B cell (primary cell): ENCODE measurements around the gene AOC3. TPM values are rescaled to one million over a fixed set of nuclear protein-coding genes. Genes with fewer than 3 reads are reported as not detected.

Experiments
- ATAC-seq: fragments of 200-7000 bp; cut with Tn5 transposase; one replicate; pipeline ENCODE4 v1.10.0; 2021; ENCODE audit warnings: low read depth, mild to moderate bottlenecking, moderate number of reproducible peaks, moderate library complexity
- CTCF ChIA-PET: fragments of 350-600 bp; sonication (Branson Sonifier 250); formaldehyde crosslinking; loops from one replicate; lab custom pipeline; 2021; ENCODE audit warnings: antibody characterized with exemption, inconsistent platforms; lab: Charles Lee
- POLR2A ChIA-PET: fragments of 350-600 bp; sonication (Branson Sonifier 250); formaldehyde crosslinking; loops from one replicate; lab custom pipeline; 2021; ENCODE audit warnings: antibody characterized with exemption; lab: Charles Lee
- DNase-seq: peaks from one replicate; pipeline ENCODE4 v3.0.0; 2013
- H2AFZ ChIP-seq: 2 replicates; pipeline ENCODE4 v1.6.1; 2012; ENCODE audit warnings: mild to moderate bottlenecking, low read depth, low read length; ENCODE audit not compliant: insufficient read depth, poor library complexity, severe bottlenecking
- H3K27ac ChIP-seq, 2 donors: 1 replicate in 1 of 2; 2 replicates in 1 of 2; pipeline ENCODE4 v1.5.1; 2012 to 2013; ENCODE audit warnings: low read length in 2 of 2, mild to moderate bottlenecking in 2 of 2, moderate library complexity in 1 of 2
- H3K27me3 ChIP-seq, 4 experiments: fragments of 200-600 bp in 1 of 4; sonication (generic) in 1 of 4; replicated peaks in 1 of 4; 1 replicate in 2 of 4; 2 replicates in 2 of 4; pipeline versions ENCODE4 v1.6.1 to v1.7.0; 2013 to 2016; ENCODE audit warnings: low read length in 3 of 4, mild to moderate bottlenecking in 2 of 4, mixed read lengths in 1 of 4, moderate library complexity in 1 of 4; ENCODE audit not compliant: insufficient read depth in 4 of 4, control insufficient read depth in 3 of 4; ENCODE audit errors: control extremely low read depth in 1 of 4
- H3K36me3 ChIP-seq, 2 experiments: replicated peaks in 1 of 2; 1 replicate in 1 of 2; 2 replicates in 1 of 2; pipeline versions ENCODE4 v1.6.1 to v1.7.1; 2013; ENCODE audit warnings: low read length in 1 of 2; ENCODE audit not compliant: insufficient read depth in 2 of 2, control insufficient read depth in 1 of 2; ENCODE audit errors: control extremely low read depth in 1 of 2, extremely low read depth in 1 of 2
- H3K4me1 ChIP-seq, 2 donors: fragments of 200-600 bp in 1 of 2; sonication (generic) in 1 of 2; 1 replicate in 1 of 2; 2 replicates in 1 of 2; pipeline versions ENCODE4 v1.5.1 to v1.6.1; 2013 to 2017; ENCODE audit warnings: low read length in 2 of 2; ENCODE audit not compliant: control insufficient read depth in 2 of 2, insufficient read depth in 2 of 2
- H3K4me2 ChIP-seq: replicated peaks from 2 replicates; pipeline ENCODE3; 2012; ENCODE audit warnings: mild to moderate bottlenecking, low read depth, low read length; ENCODE audit not compliant: poor library complexity, severe bottlenecking
- H3K4me3 ChIP-seq, 5 experiments: fragments of 200-600 bp in 1 of 5; sonication (generic) in 1 of 5; 1 replicate in 3 of 5; 2 replicates in 2 of 5; pipeline versions ENCODE4 v1.5.1 to v1.7.0; 2011 to 2016; ENCODE audit warnings: low read length in 4 of 5, mild to moderate bottlenecking in 4 of 5, low read depth in 2 of 5, control low read depth in 1 of 5, moderate library complexity in 1 of 5; ENCODE audit not compliant: insufficient read depth in 1 of 5; ENCODE audit errors: control extremely low read depth in 1 of 5, extremely low read depth in 1 of 5
- H3K79me2 ChIP-seq: fragments of 200-600 bp; sonication (generic); one replicate; pipeline ENCODE4 v1.6.0; 2016; ENCODE audit warnings: low read length; ENCODE audit not compliant: control insufficient read depth, insufficient read depth
- H3K9ac ChIP-seq: fragments of 200-600 bp; sonication (generic); 2 replicates; pipeline ENCODE4 v1.6.1; 2017; ENCODE audit warnings: mild to moderate bottlenecking, low read length, moderate library complexity
- H3K9me3 ChIP-seq, 3 donors: one replicate each; pipeline versions ENCODE4 v1.6.1 to v1.7.1; 2013; ENCODE audit warnings: low read length in 2 of 3; ENCODE audit not compliant: control insufficient read depth in 2 of 3, insufficient read depth in 1 of 3; ENCODE audit errors: control extremely low read depth in 1 of 3
- H4K20me1 ChIP-seq: 2 replicates; pipeline ENCODE4 v1.6.0; 2012; ENCODE audit warnings: mild to moderate bottlenecking, low read length; ENCODE audit not compliant: insufficient read depth, control insufficient read depth, poor library complexity, severe bottlenecking
- H3K27ac Mint-ChIP-seq: one replicate; pipeline ENCODE4 v1.8.0; 2021; ENCODE audit warnings: mixed read lengths
- H3K27me3 Mint-ChIP-seq: one replicate; pipeline ENCODE4 v1.8.0; 2021; ENCODE audit warnings: mixed read lengths
- H3K4me1 Mint-ChIP-seq: one replicate; pipeline ENCODE4 v1.8.0; 2021; ENCODE audit warnings: mixed read lengths
- H3K4me3 Mint-ChIP-seq: one replicate; pipeline ENCODE4 v1.8.0; 2021; ENCODE audit warnings: mixed read lengths
- H3K9me3 Mint-ChIP-seq: one replicate; pipeline ENCODE4 v1.8.0; 2022; ENCODE audit warnings: mixed read lengths; ENCODE audit not compliant: insufficient read depth
- EZH2 ChIP-seq: IDR thresholded peaks from 2 replicates; pipeline ENCODE4 v1.6.1; 2012; ENCODE audit warnings: borderline replicate concordance, low read depth, mild to moderate bottlenecking, moderate library complexity, low read length; ENCODE audit not compliant: insufficient read depth, poor library complexity, severe bottlenecking
- WGBS: methylation state at CpG from one replicate; pipeline ENCODE4 v1.1.5; 2013; ENCODE audit warnings: missing lambda C conversion rate; ENCODE audit not compliant: insufficient coverage; 5-methylcytosine and 5-hydroxymethylcytosine counted together
- intact Hi-C: fragments of 100-400 bp; cut with micrococcal nuclease; formaldehyde crosslinking; loops from one replicate; pipeline ENCODE4 v1.10.0; 2022
- polyA minus RNA-seq: library from RNA; depleted of rRNA, polyadenylated mRNA; stranded (reverse); fragments of >200 nt; gene quantifications from 2 replicates; pipeline ENCODE4 v1.2.3, GENCODE V29; 2012
- polyA plus RNA-seq: library from polyadenylated mRNA; depleted of rRNA; stranded (reverse); fragments of >200 nt; gene quantifications from 2 replicates; pipeline ENCODE4 v1.2.3, GENCODE V29; 2012
- total RNA-seq, 2 donors: library from RNA; stranded (reverse); fragments of 120-200 nt in 1 of 2; gene quantifications; 1 replicate in 1 of 2; 2 replicates in 1 of 2; pipeline versions ENCODE4 v1.2.3 to v1.2.4, GENCODE V29; 2013 to 2022
- TF ChIP-seq, protein P1 (sequence below): fragments of 200-600 bp; IDR thresholded peaks from one replicate; pipeline ENCODE4 v1.8.0; 2022; ENCODE audit warnings: antibody characterized with exemption, mild to moderate bottlenecking

AOC3 gene, protein sequence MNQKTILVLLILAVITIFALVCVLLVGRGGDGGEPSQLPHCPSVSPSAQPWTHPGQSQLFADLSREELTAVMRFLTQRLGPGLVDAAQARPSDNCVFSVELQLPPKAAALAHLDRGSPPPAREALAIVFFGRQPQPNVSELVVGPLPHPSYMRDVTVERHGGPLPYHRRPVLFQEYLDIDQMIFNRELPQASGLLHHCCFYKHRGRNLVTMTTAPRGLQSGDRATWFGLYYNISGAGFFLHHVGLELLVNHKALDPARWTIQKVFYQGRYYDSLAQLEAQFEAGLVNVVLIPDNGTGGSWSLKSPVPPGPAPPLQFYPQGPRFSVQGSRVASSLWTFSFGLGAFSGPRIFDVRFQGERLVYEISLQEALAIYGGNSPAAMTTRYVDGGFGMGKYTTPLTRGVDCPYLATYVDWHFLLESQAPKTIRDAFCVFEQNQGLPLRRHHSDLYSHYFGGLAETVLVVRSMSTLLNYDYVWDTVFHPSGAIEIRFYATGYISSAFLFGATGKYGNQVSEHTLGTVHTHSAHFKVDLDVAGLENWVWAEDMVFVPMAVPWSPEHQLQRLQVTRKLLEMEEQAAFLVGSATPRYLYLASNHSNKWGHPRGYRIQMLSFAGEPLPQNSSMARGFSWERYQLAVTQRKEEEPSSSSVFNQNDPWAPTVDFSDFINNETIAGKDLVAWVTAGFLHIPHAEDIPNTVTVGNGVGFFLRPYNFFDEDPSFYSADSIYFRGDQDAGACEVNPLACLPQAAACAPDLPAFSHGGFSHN
- total RNA-seq: 0.75 and 1.2 TPM in 2 replicates
- 0.33 TPM for total RNA-seq (2013)
- 1.5 and 2.7 TPM in 2 replicates for polyA plus RNA-seq
- polyA minus RNA-seq: 0.34 and 1.9 TPM in 2 replicates

DNA sequence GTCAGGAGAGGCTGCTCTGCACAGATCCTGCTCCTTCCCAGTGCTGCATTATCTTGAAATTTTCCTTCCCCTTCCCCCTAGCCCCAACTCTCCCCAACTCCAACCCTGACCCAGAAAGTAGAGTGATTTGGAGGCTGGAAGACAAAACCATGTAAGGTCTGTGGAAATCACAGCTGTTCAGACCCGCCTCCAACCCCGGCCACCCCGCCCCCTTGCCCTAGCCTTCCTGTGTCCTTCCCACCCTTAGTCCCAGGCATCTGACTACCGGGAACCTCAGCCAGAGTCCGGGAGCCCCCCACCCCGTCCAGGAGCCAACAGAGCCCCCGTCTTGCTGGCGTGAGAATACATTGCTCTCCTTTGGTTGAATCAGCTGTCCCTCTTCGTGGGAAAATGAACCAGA is at the start of gene AOC3:
Gene AOC3 (plus strand): TSS at position 246 of the 400 bp plus-strand sequence. CDS start 145 bp downstream, at position 391.
- peaks cover 0 to 3% (median 0%) of the 10 kb centered on the region in 4 experiments for H3K27me3 ChIP-seq
- H3K27ac Mint-ChIP-seq: no peak within 1 kb of the TSS
- no peaks in the 10 kb centered on the region for H3K4me1 ChIP-seq
- H3K4me2 ChIP-seq: no peak within 1 kb of the TSS
- no peaks in the 10 kb centered on the region for H3K79me2 ChIP-seq
- WGBS: 84% methylated on average over 9 of the region's 9 CpGs
- DNase-seq (no peak), ATAC-seq (no peak)
- no peaks in the 10 kb centered on the region for H3K27me3 Mint-ChIP-seq
- H4K20me1 ChIP-seq: no peaks in the 10 kb centered on the region
- H3K4me3 ChIP-seq: no peak within 1 kb of the TSS
- TF ChIP-seq EZH2: no peak
- TF ChIP-seq, protein P1, sequence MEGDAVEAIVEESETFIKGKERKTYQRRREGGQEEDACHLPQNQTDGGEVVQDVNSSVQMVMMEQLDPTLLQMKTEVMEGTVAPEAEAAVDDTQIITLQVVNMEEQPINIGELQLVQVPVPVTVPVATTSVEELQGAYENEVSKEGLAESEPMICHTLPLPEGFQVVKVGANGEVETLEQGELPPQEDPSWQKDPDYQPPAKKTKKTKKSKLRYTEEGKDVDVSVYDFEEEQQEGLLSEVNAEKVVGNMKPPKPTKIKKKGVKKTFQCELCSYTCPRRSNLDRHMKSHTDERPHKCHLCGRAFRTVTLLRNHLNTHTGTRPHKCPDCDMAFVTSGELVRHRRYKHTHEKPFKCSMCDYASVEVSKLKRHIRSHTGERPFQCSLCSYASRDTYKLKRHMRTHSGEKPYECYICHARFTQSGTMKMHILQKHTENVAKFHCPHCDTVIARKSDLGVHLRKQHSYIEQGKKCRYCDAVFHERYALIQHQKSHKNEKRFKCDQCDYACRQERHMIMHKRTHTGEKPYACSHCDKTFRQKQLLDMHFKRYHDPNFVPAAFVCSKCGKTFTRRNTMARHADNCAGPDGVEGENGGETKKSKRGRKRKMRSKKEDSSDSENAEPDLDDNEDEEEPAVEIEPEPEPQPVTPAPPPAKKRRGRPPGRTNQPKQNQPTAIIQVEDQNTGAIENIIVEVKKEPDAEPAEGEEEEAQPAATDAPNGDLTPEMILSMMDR: no peak
- H3K4me3 Mint-ChIP-seq: no peak within 1 kb of the TSS
- no peaks in the 10 kb centered on the region for H3K4me1 Mint-ChIP-seq
- POLR2A ChIA-PET: no interaction called here
- intact Hi-C loops: no loop called here
- H3K9me3 Mint-ChIP-seq: no peaks in the 10 kb centered on the region
- no peaks in the 10 kb centered on the region for H3K9me3 ChIP-seq
- H2AFZ ChIP-seq: no peak within 1 kb of the TSS
- no peak within 1 kb of the TSS for H3K27ac ChIP-seq
- H3K36me3 ChIP-seq: peaks cover 0 to under 1% of the 10 kb centered on the region in 2 experiments
- CTCF ChIA-PET: no interaction called here
- H3K9ac ChIP-seq: no peak within 1 kb of the TSS
